ENCODE data around the gene CSNK1D.

GRCh38 chr17:82269138-82269881 lies 4.2 kb downstream of the CSNK1D start:
- TF ChIP-seq POLR2AphosphoS5 (IDR thresholded peaks at IDR 0.05) (no peak), POLR2A (IDR thresholded peaks at IDR 0.05) (no peak)
- TF ChIP-seq, protein P1, sequence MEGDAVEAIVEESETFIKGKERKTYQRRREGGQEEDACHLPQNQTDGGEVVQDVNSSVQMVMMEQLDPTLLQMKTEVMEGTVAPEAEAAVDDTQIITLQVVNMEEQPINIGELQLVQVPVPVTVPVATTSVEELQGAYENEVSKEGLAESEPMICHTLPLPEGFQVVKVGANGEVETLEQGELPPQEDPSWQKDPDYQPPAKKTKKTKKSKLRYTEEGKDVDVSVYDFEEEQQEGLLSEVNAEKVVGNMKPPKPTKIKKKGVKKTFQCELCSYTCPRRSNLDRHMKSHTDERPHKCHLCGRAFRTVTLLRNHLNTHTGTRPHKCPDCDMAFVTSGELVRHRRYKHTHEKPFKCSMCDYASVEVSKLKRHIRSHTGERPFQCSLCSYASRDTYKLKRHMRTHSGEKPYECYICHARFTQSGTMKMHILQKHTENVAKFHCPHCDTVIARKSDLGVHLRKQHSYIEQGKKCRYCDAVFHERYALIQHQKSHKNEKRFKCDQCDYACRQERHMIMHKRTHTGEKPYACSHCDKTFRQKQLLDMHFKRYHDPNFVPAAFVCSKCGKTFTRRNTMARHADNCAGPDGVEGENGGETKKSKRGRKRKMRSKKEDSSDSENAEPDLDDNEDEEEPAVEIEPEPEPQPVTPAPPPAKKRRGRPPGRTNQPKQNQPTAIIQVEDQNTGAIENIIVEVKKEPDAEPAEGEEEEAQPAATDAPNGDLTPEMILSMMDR (IDR thresholded peaks at IDR 0.05): no peak

All from suprapubic skin (tissue), 4 donors.